Bronchial smooth muscle cell (primary cell): Measurements from ENCODE around the gene PRPF6. TPM values are rescaled to one million over a fixed set of nuclear protein-coding genes. Genes with fewer than 3 reads are reported as not detected.

Source experiments
- total RNA-seq: library from RNA; depleted of rRNA; stranded (reverse); fragments of >200 nt; gene quantifications from 2 replicates; pipeline ENCODE4 v1.2.1, GENCODE V29; 2014

PRPF6 gene, protein sequence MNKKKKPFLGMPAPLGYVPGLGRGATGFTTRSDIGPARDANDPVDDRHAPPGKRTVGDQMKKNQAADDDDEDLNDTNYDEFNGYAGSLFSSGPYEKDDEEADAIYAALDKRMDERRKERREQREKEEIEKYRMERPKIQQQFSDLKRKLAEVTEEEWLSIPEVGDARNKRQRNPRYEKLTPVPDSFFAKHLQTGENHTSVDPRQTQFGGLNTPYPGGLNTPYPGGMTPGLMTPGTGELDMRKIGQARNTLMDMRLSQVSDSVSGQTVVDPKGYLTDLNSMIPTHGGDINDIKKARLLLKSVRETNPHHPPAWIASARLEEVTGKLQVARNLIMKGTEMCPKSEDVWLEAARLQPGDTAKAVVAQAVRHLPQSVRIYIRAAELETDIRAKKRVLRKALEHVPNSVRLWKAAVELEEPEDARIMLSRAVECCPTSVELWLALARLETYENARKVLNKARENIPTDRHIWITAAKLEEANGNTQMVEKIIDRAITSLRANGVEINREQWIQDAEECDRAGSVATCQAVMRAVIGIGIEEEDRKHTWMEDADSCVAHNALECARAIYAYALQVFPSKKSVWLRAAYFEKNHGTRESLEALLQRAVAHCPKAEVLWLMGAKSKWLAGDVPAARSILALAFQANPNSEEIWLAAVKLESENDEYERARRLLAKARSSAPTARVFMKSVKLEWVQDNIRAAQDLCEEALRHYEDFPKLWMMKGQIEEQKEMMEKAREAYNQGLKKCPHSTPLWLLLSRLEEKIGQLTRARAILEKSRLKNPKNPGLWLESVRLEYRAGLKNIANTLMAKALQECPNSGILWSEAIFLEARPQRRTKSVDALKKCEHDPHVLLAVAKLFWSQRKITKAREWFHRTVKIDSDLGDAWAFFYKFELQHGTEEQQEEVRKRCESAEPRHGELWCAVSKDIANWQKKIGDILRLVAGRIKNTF
- 65.7 and 90.4 TPM in 2 replicates for total RNA-seq

DNA sequence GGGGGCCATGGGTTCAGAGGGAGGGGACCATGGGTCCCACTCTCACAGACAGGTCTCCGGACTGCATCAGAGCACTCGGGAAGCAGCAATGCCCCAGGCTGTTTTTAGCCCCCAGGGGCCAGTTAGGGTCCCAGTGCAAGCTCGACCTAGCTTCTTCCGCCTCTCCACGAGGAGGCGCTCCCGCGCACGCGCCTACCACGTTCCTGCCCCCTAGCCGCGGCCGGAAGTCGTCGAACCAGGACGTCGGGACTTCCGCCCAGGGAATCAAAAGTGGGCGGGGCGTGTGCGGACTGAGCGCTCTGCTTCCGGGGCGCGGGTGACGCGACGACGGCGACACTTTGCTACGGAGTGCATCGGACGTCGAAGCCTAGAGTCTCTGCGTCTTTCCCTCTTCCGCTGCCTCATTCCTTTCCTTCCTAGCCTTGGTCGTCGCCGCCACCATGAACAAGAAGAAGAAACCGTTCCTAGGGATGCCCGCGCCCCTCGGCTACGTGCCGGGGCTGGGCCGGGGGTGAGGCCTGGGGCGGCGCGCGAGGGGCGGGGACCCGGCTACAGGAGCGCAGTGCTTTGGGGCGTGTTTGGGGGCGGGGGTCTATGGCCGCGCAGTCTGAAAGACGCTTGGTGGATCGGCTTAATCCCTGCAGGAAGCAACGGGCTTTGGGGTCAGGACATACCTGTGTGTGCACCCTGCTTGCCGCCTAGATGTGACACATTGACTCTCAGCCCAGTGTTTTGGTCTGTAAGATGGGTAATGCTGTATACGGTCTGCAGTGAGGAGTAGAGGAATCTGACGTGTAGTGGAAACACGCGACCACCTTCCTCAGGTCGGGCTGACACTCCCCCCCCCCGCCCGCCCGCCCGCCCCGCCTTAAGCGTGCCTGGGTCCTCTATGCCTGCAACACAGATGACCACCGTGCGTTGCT is at the start of gene PRPF6:
Gene PRPF6, plus strand, starts transcription at position 327 of the 923 bp plus-strand sequence. Its CDS starts 114 bp downstream, at position 441.

DNA sequence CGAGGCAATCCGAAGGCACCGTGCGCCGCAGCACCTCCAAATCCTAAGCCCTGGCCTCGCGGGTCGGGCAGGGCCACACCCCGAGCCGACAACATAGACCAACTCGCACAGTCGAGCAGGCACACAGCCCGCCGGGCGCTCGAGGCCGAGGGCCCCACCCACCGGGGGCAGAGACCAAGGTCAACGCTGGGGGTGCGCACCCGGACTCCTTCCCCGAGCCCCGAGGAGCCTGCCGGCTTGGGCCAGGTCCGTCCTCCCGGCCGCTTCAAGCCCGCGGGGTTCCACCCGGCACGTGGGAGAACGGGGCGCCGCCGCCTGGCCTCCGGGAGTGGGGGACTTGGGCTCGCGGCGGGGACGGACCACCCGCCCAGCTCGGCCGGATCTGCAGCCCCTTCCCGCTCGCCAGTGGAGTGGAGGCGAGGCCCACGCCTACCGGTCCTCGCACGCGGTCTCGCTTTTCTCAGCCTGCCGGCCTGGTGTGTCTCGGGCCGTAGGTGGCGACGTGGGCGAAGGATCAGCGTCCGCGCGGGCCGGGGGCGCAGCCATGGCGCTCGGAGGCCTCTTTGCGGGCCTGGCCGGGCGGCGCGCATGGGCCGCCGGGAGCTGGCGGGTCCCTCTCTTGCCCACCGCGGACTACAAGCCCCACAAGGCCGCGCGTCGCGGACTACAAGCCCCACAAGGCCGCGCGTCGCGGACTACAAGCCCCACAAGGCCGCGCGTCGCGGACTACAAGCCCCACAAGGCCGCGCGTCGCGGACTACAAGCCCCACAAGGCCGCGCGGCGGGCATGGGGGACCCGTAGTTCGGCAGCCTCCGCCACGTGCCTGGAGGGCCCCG is 24.9 kb upstream of the PRPF6 start, which contains the start of gene UCKL1:
Gene UCKL1, minus strand, starts transcription at position 590 of the 837 bp plus-strand sequence. Its CDS starts 44 bp downstream, at position 546.

DNA sequence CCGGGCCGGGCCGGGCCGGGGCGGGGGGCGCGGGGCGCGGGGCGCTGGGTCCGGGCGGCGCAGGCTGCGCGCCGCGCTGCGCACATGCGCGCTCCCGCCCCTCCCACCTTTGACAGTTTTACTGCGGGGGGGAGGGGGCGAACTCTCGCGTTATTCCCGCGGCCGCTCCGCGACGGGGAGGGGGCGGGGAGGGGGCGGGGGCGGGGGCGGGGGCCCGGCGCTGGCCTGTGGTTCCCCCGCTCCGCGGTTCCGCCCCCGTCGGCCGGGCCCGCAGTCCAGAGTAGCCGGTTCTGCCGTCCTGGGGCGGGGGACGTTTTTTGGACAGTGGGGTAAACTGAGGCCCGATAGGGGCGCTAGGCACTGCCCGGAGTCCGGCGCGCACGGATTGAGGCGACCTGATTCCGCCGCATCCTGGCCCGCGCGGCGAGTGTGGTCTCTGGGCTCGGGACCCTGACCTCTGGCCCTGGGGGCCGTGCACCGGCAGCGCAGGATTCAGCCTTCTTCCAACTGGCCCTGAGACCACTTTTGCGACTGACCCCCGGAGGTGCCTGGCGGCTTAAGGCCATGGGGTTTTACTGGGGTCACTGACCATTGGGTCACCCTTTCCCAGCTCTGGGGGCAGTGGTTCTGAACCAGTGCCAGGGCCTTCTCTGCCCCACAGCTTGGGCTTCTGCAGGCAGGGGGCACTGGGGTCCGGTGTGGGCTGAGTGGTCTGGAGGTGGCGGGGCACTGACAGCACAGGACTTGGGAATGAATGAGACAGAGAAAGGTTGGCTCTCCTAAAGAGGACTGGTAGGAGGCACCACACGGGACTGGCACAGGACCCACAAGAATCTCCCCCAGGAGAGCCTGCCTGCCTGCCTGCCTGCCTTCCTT is 10.9 kb upstream of the PRPF6 start, which contains the start of gene ZNF512B:
Gene ZNF512B, minus strand, starts transcription at position 93 of the 876 bp plus-strand sequence. CDS start 1,980 bp downstream, outside the sequence.

DNA sequence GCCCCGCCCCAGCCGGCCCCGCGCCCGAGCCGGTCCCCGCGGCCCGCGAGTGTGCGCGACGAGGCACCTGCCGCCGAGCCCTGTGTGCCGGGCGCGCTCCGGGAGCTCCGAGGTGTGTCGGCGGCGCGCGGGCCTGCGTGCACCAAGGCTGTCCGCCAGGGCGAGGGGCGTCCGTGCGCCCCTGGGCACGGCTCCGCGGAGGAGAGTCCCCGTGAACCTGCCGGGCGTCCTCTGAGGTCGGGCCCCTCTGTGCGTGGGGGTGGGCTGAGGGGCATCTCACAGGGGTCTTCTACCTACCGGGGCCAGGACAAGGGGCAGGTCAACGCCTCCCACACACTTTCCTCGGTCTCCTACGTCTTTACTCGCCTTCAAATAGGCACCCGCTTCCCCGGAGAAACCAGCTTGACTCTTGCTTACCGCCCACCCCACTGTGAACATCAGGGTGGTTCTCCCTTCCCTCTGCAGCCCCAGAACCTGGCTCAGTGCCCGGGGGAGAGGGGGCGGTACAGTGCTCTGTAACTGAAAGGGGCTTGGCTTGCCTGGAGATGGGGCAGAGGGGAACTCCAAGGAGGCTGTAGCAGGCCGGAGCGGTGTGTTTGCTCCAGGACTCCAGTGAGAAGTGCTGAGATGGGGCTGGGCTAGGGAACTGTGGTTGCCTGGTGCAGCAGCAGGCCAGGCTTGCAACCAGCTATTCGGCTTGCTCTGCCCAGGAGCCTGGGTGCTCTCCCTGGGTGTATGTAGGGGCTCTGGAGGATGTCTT is 1.2 kb upstream of the PRPF6 start, which contains the start of gene SAMD10:
Gene SAMD10, minus strand, starts transcription at position 86 of the 760 bp plus-strand sequence. CDS start 175 bp downstream, outside the sequence.

DNA sequence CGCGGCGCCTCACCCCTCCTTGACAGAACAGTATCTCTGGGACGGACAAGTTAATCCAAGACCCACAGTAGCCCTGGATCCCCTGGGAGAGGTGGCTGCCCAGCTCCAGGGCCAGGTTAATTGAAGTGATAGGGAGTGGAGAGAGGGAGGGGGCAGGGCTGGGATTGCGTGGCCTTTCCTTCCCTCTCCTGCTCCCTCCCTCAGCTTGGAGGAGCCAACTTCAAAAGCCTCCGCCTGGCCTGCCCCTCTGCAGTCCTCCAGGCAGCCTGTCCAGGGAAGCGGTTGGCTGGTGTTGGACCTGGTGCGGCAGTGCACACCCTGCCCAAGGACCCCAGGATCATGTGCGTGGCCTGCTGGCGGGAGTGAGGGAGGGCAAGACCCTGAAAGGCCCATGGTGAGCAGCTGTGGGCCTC is 55.0 kb downstream of the PRPF6 start, which contains the start of gene C20orf204:
Gene C20orf204, plus strand, starts transcription at position 250 of the 413 bp plus-strand sequence. Its CDS starts 142 bp downstream, at position 392.

DNA sequence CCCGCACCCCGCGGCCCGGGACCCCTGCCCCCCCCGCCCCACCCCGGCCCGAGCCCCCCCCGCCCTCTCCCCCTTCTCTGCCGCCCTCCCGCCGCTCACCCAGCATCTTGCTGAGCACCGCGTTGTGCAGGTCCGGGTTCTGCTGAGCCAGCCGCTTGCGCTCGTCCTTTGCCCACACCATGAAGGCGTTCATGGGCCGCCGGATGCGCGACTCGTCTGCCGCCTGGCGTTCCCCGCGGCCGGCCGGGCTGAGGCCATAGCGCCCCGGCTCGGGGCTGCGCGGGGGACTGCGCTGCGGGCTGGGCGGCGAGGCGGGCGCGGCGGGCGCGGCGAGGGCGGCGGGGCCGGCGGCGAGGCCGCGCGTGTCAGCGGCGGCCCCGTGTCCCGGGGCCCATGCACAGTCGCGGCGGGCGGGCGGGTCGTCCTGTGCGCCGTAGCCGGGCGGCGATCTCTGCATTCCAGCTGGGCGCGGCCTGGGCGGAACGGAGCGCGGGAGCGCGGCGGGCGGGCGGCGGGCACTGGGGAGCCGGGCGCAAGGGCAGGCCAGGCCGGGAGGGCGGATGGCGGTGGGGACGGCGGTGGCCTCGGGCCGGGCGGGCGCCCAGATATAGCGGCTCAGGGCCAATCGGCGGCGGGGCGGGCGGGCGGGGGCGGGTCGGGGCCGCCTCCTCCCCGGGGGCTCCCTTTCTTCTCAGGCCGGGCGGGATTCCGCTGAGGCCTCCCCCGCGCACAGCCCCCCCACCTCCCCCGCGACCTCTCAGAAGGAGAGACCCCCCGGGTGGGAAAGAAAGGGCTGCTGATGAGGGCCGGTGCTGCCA is 68.3 kb downstream of the PRPF6 start, which contains the start of gene SOX18:
Gene SOX18, minus strand, starts transcription at position 580 of the 818 bp plus-strand sequence. Its CDS starts 123 bp downstream, at position 457.

DNA sequence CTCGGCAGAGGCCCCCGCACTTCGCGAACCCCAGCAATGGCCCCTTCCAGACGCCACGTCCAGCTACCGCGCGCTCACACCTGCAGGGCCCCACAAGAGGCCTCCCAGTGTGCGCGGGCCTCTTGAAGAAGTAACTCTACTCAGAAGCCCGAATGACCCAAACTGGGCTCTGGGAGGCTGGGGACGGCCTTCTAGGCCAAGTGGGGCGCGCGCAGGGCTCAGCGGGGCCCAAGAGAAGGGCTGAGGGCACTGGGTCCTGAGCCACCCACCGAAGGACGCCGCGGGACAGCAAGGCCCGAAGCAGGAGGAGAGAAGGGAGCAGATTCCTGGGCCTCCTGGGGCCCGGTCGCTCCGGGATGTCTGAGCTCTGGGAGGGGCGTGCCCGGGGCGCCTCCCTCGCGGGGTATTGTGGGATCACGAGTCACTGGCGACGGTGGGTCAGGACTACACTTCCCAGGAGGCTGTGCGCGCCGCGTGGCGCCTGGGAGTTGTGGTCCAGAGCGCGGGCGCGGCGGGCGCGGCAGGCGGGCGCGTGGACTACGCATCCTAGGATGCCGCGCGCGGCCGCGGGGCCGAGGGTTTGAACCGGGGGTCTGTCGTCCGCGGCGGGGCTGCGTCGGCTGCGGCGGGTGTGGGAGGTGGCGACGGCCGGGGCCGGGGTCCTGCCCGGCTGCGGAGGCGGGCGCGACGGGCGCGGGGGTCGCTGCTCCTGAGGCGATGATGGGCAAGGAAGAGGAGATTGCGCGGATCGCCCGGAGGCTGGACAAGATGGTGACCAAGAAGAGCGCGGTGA is 81.9 kb downstream of the PRPF6 start, which contains the start of gene TCEA2:
Gene TCEA2, plus strand, starts transcription at position 603 of the 793 bp plus-strand sequence. Its CDS starts 115 bp downstream, at position 718.

DNA sequence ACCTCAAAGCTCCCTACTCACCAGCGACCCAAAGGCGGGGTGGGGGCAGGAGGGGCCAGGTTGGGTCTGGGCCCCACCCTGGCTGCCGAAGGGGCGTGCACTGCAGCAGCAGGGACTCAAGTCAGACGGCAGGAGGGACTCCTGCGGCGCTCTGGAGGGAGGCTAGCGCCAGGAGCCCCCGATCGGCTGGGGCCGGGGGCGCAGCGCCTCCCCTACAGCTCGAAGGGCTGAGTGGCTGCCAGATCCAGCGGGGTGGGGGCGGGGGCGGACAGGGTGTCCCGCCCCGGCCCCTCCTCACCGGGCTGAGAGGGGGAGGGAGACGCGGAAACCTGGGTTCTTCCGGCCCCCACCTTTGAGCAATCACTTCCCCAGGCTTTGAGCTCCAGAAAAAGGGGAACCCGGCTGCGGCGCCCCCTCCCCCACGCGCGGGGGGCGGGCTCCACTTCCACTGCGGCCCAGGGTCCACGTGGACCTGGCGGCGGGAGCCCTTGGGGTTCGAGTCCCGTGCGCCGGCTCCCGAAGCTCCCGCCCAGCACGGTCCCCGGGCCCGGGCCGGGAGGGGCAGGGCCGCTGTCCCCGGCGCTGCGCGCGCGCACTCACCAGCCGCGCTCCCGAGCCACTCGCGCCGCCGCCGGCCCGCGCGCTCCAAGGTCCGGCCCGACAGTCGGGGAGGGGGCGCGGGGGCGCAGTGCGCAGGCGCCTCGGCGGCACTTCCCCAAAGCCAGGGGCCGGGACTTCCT is 98.5 kb downstream of the PRPF6 start, which contains the start of gene RGS19:
Gene RGS19, minus strand, starts transcription at position 246 of the 740 bp plus-strand sequence. CDS start 2,632 bp downstream, outside the sequence.

DNA sequence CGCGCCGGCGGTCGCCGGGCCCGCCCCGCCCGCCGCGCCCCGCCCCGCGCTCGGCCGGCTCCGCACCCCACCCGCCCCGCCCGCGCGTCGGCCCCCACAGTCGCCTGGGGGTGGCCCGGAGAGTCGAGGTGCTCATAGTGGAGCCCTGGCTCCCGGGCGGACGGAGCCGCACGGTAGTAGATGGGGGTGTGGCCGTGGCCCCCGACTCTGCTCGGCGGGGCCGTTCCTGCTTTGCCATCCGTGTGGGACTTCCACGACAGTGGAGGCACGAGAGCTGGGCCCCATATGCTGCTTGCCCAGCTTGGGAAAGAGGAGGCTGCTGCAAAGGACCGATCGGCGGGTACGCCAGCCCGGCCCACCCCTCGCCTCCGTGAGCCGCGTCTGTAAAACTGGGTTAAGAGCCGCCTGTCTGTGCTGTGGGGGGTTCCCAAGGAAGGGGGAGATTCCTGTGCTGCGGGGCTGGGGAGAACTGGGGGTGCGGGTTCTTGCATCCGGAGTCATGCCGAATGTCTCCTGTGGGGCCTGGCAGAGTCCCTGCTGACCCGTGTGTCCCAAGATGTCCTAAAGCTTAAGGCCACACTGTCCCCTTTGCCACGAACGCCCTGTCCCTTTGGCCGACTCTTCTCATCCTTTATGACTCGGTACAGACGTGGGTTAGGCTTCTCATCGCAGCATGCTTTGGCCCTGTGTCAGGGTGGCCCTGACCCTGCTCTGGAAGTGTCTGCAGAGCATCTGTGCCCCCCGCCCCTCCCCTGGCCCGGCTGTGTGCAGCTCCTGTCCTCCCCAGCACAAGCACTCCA is 99.3 kb downstream of the PRPF6 start, which contains the start of gene OPRL1:
Gene OPRL1, plus strand, starts transcription at position 70 of the 800 bp plus-strand sequence. CDS start 12,639 bp downstream, outside the sequence.

Other genes starting within 250 kb of the PRPF6 start
- gene LIME1, start 244.5 kb upstream of the PRPF6 start, total RNA-seq: 2.4 and 3.0 TPM in 2 replicates
- gene SLC2A4RG, start 241.4 kb upstream of the PRPF6 start, total RNA-seq: 17.7 and 18.8 TPM in 2 replicates
- 23.6 and 54.7 TPM in 2 replicates for gene ZBTB46, start 149.9 kb upstream of the PRPF6 start, total RNA-seq
- gene ABHD16B, start 119.6 kb upstream of the PRPF6 start, total RNA-seq: under 0.01 TPM in 1 of 2 replicates, not detected in the other
- 95.0 and 133 TPM in 2 replicates for gene TPD52L2, start 115.9 kb upstream of the PRPF6 start, total RNA-seq
- 39.9 and 40.2 TPM in 2 replicates for gene DNAJC5, start 86.0 kb upstream of the PRPF6 start, total RNA-seq
- 16.2 and 21.0 TPM in 2 replicates for gene UCKL1, start 24.7 kb upstream of the PRPF6 start, total RNA-seq
- 5.2 and 5.8 TPM in 2 replicates for gene ZNF512B, start 11.2 kb upstream of the PRPF6 start, total RNA-seq
- gene SAMD10, start 1.5 kb upstream of the PRPF6 start, total RNA-seq: 0.34 and 0.47 TPM in 2 replicates
- 0.47 and 0.60 TPM in 2 replicates for gene C20orf204, start 55.0 kb downstream of the PRPF6 start, total RNA-seq
- under 0.01 TPM in 1 of 2 replicates, not detected in the other for gene SOX18, start 68.5 kb downstream of the PRPF6 start, total RNA-seq
- gene TCEA2, start 82.1 kb downstream of the PRPF6 start, total RNA-seq: 44.7 and 44.8 TPM in 2 replicates
- gene RGS19, start 98.4 kb downstream of the PRPF6 start, total RNA-seq: 5.4 and 5.8 TPM in 2 replicates
- 2.2 and 3.5 TPM in 2 replicates for gene OPRL1, start 99.0 kb downstream of the PRPF6 start, total RNA-seq
- 0.09 and 0.16 TPM in 2 replicates for gene LKAAEAR1, start 103.3 kb downstream of the PRPF6 start, total RNA-seq
- not detected in 2 replicates for gene NPBWR2, start 126.4 kb downstream of the PRPF6 start, total RNA-seq
- not detected in 2 replicates for gene MYT1, start 183.3 kb downstream of the PRPF6 start, total RNA-seq